Kasumi-1 (cell line): ENCODE measurements around the gene SMIM24.

Experiments used
- DNase-seq, 2 experiments: peaks; one replicate each; lab custom pipeline; 2025; lab: John Stamatoyannopoulos, UW

SMIM24 gene

DNA sequence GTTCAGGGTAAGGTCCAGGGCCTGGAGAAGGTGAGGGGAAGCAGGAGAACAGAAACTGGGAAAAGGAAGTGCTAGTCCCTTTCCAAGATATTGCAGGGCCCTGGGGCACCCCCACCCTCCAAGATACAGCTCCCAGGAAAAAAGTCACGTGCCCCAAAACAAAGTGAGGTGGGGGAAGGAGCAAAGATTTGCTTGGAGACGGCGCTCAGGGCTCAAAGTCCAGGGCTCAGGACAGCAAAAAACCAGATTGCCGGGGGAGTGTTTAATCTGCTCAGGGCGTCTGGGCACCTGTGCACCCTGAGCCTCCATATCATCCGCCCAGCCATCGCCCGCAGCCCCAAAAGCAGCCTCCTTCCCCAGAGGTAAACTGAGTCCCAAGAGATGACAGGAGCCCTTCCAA is 6.3 kb downstream of the SMIM24 start:
- DNase-seq = no peak

DNA sequence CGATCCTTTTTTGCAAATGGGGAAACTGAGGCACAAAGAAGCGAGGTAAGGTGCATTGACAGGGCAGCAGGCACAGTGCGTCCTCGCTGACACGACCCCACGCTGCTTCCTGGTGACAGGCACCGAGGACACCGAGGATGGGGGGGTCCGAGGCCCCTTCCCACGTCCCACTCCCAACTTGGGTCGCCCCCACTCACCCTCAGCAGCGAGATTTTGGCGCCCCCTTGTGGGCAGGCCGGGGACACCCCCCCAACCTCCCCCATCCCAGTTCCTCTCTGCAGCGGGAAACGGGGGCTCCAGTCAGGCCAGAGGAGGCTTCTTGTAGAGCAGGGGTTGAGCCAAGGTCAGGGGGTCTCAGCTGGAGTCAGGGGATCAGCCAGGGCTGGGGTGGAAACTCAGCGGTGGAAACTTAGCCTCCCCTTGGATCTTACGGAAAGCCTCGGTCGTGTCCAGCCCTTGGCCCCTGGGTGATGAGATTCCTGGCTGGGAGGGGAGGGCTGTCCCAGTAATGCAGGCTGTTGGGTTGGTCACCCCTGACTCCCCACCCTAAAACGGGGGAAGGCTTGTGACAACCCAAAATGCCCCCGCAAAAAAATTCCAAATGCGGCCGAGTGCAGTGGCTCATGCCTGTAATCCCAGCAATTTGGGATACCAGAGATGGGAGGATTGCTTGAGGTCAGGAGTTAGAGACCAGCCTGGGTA is 8.2 kb downstream of the SMIM24 start:
- DNase-seq = no peak

DNA sequence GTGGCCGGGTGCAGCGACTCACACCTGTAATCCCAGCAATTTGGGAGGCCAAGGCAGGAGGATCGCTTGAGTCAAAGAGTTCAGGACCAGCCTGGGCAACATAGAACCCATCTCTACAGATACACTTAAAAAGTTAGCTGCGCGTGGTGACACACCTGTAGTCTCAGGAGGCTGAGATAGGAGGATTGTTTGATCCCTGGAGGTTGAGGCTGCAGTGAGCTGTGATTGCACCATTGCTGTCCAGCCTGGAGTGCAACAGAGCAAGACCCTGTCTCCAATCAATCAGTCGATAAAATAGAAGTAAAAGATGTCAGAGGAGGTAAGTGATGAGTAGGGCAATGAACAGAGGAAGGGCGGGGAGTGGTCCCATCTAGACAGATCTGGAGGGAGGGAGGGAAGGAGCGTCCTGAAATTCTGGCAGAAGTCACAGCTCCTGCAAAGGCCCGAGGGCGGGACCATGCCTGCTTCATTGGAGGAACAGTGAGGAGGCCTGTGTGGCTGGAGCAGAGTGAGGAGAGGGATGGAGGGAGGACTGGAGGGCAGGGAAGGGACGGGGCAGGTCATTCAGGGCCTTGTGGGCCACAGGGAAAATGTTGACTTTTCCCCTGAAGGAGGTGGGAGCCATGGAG is 9.7 kb downstream of the SMIM24 start:
- no peak for DNase-seq

DNA sequence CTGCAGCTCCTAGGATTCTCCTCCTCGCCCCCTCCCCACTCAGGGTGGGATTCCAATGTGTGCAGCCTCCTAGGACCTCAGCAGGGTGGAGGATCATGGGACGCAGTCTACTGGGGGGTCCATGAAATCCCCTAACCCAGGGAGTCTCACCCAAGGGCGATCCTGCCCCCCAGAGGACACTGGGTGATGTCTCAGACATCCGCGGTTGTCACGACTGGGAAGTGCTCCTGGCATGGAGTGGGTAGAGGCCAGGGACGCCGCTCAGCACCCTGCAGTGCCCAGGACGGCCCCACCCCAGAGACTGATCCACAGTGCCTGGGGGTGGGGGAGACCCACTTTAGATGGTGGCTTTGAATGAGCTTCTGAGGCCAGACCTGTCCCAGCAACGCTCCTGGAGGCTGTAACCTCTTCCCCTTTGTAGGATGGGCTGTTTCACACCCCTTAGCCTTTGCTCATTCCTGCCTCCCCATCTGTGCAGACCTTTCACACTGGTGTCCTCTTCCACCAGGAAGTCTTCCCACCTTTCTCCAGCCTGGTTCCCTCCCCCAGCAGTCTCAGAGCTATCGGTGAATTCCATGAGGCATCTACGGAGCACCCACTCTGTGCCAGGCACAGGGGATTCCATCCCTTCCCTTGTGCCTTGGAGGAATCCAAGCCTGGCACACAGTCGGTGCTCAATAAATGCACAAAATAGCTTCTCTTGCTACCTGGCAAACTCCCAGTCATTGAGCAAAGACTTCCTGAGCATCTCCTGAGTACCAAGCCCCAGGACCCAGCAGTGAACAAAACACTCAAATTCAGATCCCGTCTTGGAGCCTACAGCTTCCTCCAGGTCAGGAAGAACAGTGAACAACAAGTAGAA is 10.5 kb downstream of the SMIM24 start:
- no peak for DNase-seq

DNA sequence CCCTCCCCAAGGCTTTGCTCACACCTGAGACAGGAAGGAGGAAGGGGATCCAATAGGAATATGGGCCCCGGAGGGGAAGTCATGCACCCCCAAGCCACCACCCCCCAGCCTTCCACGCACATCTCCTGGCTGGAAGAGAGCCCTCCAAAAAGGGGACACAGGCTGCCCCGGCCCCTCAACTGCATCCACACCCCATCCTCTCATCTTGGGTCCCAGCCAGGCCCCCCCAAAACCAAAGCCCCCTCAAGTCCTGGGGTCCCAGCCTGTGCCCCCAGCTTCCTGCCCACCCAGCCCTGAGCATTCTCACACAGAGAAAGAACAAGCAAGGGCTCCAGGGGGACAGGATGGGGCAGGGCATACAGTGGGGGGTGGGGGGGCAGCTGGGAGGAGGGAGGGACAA is 12.1 kb downstream of the SMIM24 start:
- DNase-seq = no peak

DNA sequence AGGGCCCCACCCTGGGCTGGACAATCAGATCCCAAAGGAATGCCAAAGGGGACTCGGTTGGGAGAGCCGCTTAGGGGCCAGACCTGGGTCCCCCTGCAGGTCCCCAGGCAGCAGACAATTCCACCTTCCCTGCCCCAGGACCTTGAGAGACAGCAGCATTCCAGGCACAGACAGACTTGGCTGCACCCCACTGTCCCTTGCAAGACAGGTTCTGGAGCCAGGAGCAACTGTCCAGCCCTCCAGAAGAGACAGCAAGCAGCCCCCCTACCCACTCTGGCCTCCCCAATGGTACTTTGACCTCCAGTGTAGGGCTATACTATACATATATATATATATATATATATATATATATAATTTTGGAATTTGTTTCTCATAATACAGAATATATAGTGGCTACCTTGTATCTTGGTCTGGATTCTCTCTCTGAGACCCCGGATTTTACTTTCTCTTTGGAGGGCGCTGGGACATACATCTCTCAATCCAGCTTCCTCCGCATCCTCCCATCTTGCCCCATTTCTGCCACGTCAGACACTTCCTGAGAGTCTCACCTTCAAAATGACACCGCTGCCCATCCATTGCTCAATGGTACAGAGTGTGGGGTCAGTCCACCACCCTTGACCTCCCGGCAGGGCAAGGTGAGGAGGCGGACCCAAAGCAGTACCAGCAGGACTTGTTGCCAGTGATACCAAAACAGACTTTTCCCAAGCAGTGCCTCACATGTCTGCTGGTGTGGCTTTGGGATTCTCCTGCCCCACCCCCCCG is 12.7 kb downstream of the SMIM24 start:
- DNase-seq = no peak

DNA sequence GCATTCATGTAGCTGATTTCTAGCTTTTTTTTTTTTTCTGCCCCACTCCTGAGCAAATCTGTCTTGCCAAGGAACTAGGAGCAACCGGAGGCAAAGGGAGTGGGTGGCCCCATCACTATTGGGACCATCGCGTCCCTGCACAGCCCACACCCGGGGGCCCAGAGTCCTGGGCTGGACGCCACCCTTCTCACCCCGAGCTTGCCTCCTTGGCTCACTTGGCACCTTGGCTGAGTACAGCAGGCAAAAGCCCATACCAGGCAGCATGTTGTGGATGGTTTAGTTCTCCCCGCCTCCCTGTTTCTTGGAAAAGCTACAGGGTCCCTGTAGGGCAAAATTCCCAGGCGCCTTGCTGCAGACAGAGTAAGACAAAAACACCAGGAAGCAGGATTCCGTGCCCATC is 13.7 kb downstream of the SMIM24 start:
- no peak for DNase-seq

DNA sequence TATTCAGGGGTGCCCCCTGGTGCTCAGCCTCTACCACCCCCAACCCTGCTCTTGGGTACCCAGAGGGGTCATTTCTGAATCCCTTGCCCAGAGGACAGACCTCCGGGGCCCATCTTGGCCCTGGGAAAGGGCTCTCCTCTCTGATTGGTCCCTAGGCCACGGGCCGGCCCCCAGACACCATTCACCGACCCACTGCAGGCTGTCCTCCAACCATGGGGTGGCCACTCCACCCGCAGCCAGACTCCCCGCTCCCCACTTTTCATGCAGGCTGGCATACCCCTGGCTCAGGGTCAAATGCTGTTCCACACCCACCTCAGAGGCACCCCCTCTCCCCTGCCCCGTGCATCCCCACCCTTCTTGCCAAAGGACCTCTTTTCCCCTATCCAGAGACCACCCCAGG is 14.8 kb downstream of the SMIM24 start:
- no peak for DNase-seq

DNA sequence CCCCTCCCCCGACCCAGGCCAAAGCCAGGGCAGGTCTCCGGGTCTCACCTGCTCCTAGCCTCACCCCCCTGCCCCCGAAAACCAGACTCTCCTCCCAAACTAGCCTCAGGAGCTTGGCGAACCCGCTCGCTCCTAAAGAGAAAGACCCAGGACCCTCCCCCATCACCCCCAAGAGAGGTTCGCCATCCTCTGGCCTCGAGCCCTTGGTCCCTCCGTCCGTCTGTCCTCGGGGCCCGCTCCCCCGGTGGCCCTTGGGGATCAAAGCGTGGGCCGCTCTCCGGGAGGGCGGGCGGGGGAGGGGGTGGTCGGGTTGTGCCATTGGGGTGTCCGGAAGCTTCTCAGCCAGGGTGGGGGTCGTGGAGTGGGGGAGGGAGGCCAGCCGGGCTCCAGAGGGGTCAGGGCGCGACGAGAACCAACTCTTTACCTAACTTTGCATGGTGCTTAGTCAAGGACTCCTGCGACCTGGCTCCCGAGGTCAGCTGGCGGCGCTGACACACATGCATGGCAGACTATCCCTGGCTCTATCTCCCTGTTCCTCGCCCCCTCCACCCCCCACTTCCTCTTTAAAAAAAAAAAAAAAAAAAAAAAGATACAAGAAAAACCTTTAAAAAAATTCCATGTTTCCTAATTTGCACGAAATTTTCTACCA is 15.6 kb downstream of the SMIM24 start:
- DNase-seq = no peak

DNA sequence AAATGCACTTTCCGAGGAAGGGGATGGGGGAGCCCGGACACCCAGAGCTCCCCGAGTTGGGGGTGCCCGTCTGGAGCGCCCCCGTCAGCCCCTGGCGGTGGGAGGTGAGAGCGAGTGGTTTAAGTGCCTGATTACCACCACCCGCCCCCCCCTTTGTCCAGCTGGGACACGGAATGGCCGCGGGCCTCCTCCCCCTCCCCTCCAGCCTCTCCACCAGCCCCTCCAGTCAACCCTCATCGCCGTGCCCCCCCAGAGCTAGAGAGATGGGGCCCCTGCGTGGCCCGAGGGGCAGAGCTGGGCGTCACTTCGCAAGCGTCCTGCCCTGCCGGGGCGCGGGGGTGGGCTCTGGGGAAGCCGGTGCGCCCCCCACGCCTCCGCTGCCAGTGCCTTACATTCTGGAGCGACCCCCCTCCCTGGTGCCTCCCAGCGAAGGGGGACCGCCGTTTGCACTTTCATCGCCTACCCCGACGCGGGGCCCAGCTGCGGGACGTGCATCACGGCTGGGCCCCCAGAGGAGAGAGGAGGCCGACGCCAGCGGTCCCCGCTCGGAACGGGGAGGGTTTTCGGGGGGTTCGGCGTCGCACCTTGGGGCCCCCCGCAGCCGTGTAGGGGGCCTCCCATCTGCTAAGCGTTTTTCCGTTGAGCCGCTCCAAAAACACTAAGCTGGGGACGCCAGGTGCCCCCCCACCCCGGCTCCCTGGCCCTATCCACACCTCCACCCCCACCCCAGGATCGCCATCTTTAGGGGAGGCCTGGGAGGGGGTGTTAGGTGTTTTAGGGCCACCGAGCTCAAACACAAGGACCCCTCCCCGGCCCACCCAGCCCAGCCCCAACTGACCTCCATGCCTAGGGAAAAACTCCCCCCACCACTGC is 16.4 kb downstream of the SMIM24 start:
- no peak for DNase-seq

DNA sequence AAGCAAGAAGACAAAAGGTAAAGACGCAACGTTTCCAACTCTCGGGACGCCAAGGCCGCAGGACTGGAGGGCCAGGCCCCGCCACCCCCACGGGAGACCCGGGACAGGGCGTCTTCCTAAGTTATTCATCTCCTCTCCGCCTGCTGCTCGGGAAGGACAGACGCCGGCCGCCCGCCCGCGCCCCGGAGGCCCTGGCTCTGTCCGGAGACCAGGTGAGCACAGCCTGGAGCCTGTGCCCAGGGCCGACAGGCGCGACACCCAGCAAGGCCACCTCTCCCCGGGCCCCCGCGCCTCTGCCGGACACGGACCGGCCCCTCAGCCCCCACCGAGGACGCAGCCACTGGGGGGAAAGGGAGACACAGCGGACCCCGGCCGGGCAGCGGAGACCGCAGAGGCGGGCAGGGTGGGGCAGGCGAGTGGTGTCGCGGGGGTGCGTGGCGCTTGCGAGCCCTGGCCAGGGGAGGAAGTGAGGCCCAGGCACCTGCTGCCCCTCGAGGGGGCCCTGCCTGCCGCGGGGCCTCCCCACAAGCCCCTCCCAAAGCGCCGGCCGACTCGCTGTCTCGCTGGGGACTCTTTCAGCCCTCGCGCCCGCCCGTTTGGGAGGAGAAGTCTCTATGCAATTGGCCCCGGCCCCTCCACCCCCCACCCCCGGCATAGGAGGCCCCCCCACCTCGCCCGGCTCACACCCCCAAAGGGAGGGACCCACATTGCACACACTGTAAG is 17.2 kb downstream of the SMIM24 start:
- DNase-seq = no peak

DNA sequence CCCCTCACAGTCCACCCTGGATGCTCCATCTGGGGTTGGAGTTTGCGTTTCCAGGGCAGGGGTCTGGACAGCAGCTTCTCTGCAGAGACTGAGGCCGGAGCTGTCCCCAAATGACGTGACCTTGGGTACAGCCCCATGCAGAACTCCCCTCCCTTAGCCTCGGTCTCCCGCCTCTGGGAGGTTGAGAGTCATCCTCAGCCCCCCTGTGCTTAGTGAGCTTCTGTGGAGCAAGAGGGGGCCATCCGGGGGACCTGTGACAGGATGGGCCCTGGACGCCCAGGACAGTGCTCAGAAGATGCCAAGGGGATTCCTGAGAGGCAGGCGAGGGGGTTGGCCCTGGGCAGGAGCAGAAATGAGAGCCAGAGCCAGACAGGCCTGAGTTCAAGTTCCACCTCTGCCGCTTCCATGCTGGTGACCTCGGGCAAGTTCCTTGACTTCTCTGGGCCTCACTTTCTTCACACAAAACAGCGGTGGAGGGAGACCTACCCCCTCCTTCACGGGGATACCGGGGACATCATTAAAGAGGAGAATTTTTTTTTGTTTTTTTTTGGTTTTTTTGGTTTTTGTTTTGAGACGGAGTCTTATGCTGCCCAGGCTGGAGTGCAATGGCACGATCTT is 20.3 kb downstream of the SMIM24 start:
- no peak for DNase-seq

DNA sequence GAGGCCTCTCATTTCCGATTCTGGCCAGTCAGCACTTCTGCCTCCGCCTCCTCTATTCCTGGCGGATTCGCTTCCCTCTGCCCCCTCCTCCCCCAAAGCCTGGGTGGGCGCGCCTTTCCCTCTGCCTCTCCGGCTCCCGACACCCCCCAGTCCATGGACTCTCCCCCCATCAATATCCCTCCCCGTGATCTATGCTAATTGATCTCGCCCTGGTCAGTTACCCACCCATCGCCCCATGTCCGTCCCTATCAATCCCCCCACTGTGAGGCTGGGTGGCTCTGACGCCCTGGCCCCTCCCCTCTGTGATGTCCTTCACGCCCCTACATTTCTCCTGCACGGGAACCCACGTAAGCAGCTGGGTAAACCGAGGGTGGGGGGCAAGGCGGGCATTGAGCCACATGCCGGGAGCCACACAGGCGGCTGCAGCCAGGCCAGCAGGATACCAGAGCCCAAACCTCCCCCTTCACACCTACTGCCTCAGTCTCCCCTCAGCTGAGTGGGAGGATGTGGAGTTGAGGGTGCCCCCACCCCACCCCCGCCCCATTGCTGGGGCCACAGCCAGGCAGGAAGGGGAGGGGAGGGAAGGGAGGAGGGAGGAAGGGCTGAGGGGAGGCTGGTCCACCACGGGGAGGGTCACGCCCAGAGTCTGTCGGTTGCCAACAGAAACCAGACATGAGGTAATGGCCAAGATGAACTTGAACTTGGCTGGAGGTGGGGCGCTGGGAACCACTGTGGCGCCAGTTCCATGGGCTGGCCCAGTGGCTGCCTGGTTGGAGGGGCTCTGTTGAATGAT is 21.0 kb downstream of the SMIM24 start:
- no peak for DNase-seq

DNA sequence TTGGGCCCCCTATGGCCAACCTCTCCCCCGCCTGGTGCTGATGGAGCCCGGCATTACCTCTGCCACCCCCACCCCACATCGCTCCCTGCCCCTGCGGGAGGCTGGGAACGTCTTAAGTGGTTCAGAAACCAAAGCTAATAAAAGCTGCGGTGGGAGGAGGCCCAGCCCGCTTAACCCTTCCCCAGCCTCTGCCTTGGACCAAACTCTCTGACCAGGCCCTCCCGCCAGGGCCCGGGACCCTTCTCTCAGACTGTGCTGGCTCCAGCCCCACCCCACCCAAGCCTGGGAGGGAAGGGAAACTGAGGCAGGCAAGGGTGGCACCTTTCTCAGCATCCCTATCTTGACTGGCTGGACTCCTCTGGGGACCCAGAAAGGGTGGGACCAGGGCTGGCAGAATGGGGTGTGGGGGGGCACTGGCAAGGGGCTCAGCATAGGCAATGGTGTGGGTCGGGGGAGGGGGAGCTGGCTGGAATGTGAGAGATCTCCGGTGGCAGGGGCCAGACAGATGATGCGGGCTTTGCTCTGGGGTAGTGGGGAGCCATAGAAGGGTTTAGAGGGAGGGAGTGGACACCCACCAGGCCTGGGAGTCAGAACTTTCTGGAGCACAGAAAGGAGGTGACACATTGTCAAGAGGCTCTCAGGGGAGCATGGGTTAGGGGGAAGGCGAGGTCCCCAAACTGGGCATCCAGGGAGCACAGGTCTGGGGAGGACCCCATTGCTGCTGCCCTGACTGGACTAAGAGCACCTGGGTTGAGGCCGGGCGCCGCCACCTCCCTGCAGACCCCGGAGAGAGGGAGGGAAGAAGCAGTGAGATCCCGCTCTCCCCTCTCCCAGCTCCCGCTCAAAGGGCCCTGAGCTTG is 21.9 kb downstream of the SMIM24 start:
- no peak for DNase-seq

DNA sequence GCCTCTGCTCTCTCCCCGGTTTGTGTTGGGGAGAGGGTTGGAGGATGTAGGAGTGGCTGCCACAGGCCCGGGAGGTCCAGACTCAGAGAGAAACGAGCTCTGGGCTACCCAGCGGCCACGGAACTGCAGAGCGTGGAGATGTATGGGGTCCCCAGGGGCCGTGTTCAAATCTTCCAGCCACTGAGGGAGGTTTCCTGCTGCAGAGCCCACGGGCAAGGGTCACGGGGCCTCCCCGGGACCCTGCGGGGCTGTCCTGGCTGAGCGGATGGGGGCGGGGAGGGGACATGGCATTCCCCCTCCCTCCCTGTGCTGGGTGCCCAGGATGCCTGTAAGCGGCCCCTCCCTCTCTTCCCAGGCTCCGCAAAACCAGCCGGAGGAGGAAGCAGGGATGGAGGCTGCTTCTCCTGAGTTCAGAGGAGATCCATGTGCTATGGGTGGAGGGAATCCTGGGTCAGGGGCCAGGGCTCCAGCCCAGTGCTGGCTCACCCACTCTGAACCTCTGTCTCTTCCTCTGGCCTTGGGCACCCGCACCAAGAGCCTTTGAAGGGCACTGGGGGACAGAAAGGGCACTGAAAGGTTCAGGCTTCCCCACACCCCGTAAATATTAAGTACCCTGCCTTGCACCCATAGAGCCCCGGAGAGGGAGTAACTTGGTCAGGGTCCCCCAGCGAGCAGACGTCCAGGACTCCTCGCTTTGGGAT is 22.6 kb downstream of the SMIM24 start:
- no peak for DNase-seq

DNA sequence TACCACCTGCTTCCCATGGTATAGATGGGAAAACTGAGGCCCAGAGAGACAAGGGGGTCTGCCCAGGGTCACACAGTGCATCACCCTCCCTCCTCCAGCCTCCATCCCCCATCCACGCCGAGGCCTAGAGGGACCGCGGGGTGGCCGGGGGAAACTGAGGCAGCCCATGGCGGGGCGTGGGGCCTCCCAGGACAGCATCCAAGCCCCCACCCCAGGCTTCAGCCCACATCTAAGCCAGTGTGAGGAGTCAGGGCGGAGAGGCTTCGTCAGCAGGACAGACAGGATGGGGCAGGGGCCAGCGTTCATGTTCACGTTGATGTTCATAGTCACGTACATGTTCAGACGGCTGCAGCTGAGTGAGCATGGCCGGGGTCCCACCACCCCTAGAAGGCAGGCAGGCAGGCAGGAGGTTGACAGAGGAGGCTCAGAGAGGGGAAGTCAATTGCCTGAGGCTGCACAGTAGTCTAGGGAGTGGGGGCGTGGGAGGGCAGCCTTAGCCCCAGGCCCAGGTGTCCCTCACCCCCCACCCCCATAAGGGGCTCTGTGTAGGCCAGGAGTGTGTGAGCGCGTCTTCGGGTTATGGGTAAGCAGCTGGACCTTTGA is 23.3 kb downstream of the SMIM24 start:
- no peak for DNase-seq
